RWPE1 (cell line): Measurements from ENCODE around the gene MRPS31.

Source experiments
- CTCF ChIA-PET: fragments of 350-600 bp; sonication (Branson Sonifier 250); formaldehyde crosslinking; extraction: SDS; loops from one replicate; lab custom pipeline; 2021; lab: Yijun Ruan, JAX
- POLR2A ChIA-PET: fragments of 400-600 bp; formaldehyde crosslinking; extraction: SDS; loops from one replicate; lab custom pipeline; 2020; ENCODE audit warnings: antibody characterized with exemption; ENCODE audit not compliant: low non-redundant PET; lab: Yijun Ruan, JAX
- DNase-seq: peaks from one replicate; pipeline ENCODE4 v3.0.0; 2012; ENCODE audit warnings: low spot score
- H3K27ac ChIP-seq: fragments of 450-650 bp; 2 replicates; pipeline ENCODE4 v1.5.1; 2017
- TF ChIP-seq, protein P1 (sequence below): fragments of 450-650 bp; conservative IDR thresholded peaks from 2 replicates; pipeline ENCODE4 v1.5.1; 2017; ENCODE audit warnings: low read depth, mild to moderate bottlenecking

Gene MRPS31

DNA sequence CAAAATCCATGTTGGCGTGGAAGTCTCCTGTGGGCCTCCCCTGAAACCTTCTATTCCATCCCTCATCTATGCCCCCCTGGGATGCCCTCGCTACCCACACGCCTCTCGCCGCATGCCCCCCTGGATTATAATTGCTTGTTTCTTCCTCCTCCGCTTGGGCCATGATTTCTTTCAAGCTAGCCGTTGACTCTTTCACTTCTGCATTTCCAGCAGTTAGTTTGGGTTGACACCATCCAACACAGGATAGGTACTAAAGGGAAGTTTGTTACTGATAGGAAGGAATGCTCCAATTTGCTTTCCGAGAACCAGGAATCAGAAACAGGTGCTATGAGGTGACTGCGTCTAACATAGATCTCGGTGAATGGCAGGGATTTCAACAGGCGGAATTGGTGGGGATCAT, 10.7 kb upstream of the MRPS31 start:
- ChIA-PET POLR2A (no interaction called here), CTCF (no interaction called here)
- no peak for DNase-seq
- TF ChIP-seq, protein P1, sequence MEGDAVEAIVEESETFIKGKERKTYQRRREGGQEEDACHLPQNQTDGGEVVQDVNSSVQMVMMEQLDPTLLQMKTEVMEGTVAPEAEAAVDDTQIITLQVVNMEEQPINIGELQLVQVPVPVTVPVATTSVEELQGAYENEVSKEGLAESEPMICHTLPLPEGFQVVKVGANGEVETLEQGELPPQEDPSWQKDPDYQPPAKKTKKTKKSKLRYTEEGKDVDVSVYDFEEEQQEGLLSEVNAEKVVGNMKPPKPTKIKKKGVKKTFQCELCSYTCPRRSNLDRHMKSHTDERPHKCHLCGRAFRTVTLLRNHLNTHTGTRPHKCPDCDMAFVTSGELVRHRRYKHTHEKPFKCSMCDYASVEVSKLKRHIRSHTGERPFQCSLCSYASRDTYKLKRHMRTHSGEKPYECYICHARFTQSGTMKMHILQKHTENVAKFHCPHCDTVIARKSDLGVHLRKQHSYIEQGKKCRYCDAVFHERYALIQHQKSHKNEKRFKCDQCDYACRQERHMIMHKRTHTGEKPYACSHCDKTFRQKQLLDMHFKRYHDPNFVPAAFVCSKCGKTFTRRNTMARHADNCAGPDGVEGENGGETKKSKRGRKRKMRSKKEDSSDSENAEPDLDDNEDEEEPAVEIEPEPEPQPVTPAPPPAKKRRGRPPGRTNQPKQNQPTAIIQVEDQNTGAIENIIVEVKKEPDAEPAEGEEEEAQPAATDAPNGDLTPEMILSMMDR, result no peak
- H3K27ac ChIP-seq, result no peak overlapping the region

DNA sequence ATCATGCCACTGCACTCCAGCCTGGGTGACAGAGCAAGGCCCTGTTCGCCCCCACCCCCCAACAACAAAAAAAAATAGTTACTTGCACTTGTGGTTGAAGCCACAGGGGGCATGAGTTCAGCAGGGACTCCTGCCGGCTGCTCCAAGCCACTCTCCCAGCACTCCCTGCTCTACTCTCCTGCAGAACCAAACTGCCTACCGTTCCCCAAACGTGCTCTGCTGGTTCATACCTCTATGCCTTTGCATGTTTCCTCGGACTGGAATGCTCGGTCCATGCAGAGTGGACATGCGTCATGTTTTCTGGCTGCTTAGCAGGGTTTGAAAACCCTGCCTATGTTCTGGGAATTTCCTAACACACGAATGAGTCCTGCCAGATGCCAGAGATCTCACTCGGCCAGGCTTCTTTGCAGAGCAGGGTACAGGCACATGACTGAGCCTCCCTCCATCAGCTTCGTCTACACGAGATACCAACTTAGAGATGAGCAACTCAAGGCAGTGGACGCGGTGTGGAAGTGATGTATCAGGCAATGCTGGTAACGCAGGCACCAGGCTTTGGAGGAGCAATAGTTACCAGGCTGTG, 9.9 kb upstream of the MRPS31 start:
- CTCF ChIA-PET, result no interaction called here
- no peak for DNase-seq

DNA sequence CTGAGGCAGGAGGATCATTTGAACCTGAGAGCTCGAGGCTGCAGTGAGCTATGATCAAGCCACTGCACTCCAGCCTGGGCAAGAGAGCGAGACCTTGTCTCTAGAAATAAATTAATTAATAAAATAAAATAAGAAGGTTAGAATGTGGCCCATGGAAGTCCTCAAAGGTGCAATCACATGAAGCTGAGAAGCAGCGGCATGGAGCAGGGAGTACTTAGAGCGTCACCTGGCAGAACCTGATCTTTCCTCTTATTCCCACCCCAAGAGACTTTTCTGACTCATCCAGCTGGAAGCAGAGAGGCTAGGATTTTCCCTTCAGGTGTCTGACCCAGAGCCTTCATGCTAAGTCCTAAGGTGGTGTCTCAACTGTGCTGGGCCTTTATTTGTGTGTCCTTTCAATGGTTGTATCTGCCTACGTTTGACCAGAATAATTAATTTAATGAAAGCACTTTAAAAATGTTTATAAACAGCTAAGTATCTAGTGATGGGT, 8.9 kb upstream of the MRPS31 start:
- H3K27ac ChIP-seq, result no peak overlapping the region
- CTCF ChIA-PET, result no interaction called here
- POLR2A ChIA-PET, result interaction anchor here (1.1 kb wide), 1 partner anchor 10 kb away, joined by 3 read pairs; the partner anchor contains the start of gene SLC25A15
- DNase-seq, result no peak
- TF ChIP-seq, protein P1, result no peak

More for the DNA sequence above, 9.9 kb upstream of the MRPS31 start:
- POLR2A ChIA-PET, result no interaction called here
- TF ChIP-seq, protein P1, result no peak
- H3K27ac ChIP-seq, result no peak overlapping the region

DNA sequence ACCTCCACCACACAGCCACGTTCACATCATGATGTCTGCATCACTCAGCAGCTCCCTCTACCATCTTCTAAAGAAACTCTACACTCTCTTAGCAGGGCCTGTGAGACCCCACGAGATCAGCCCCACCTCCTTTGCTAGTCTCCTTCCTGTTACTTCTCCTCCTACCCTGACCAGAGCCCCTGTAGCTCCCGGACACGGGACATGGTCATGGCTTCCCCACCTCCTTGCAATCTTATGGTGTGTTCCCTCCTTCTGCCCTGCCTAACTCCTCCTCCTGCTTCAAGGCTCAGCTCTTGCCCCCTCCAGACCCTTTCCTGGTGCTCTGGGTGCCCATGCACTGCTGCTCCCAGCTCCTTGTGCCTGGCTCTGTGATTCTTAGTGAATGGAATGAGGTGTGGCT, 8.1 kb upstream of the MRPS31 start:
- POLR2A ChIA-PET, result interaction anchor here (1.1 kb wide), 1 partner anchor 10 kb away, joined by 3 read pairs; the partner anchor contains the start of gene SLC25A15
- TF ChIP-seq, protein P1, result no peak
- CTCF ChIA-PET, result interaction anchor here (0.7 kb wide), 1 partner anchor 90 kb away, joined by 3 read pairs; no protein-coding TSS in a partner anchor
- no peak for DNase-seq
- no peak overlapping the region for H3K27ac ChIP-seq

DNA sequence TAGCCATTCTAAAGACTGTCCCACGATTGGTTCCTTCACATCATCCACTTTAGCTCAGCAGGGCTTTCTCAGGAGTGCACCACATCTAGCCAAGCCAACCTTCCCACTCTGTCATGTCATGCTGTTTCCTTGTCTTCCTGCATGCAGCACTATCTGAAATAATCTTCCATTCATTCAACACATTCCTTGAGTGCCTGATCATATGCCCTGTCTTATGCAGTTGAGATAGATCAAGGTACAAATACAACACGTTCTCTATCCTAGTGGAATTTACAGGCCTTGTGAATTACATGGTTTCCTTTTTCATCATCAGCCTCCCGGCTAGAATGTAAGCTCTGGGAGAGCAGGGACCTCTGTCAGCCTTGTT, 6.8 kb upstream of the MRPS31 start:
- POLR2A ChIA-PET, result no interaction called here
- TF ChIP-seq, protein P1, result no peak
- CTCF ChIA-PET, result interaction anchor here (0.6 to 1.4 kb wide), 9 partner anchors 17 to 1238 kb away, joined by 3 to 5 read pairs (median 4); no protein-coding TSS in a partner anchor
- no peak overlapping the region for H3K27ac ChIP-seq
- no peak for DNase-seq

DNA sequence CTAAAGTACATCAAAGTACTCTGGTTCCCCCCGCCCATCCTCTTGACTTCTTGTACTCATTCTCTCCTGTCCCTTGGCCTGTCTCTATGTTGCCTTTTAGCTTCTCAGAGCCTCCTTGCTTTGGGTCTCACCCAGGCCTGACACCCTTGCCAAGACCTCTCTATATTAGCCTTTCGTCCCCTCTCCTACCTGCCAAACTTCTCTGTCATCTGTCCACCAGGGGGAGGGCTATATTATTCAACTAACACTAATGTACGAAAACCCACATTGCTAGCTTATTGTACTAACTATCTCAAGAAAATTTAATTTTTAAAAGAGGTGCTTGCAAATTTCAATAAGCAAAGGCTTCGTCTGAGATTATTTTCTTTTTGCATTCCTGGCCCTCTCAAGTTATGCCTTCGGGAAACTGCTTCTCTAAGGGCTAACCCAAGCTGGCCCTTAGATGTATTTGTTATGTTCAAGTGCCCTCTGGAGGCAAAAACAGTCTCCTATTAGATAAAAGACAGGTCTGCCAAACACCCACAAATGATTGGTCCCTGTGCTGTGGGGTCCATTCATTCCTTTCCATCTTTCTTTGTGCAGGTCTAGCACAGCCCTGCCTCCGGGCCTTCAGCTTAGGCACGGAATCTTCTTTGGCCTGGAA, 6.3 kb upstream of the MRPS31 start:
- H3K27ac ChIP-seq, result no peak overlapping the region
- TF ChIP-seq, protein P1, result peak; percentile 69
- CTCF ChIA-PET, result interaction anchor here (0.6 to 1.4 kb wide), 13 partner anchors 11 to 1237 kb away, joined by 3 to 5 read pairs (median 4); no protein-coding TSS in a partner anchor
- POLR2A ChIA-PET, result no interaction called here
- DNase-seq, result peak; percentile 58
